ENCODE measurements around the gene SPAG16.

- TF ChIP-seq CTCF (IDR thresholded peaks at IDR 0.05): no peak
- TF ChIP-seq POLR2A (IDR thresholded peaks at IDR 0.05): no peak
- no peak for TF ChIP-seq POLR2AphosphoS5 (IDR thresholded peaks at IDR 0.05)
Observed at GRCh38 chr2:213261237-213261636, 23.0 kb upstream of the SPAG16 start.

All from breast epithelium (tissue), 3 donors.